Heart left ventricle (tissue), 16 donors: ENCODE data around the gene S100A13. TPM values are rescaled to one million over a fixed set of nuclear protein-coding genes. Genes with fewer than 3 reads are reported as not detected.
A peak's percentile ranks its signal among the peaks of the same experiment; 100 is the strongest.
"Not testable (repeated sequence)": the region's sequence is repeated elsewhere in the genome, so short reads cannot be mapped to it uniquely, and the experiment has no call there.

ENCODE experiments used
- ATAC-seq, 4 donors: fragments of 200-7000 bp; cut with Tn5 transposase; one replicate each; pipeline ENCODE4 v1.9.1; 2020 to 2022; ENCODE audit warnings: moderate library complexity in 4 of 4, mild to moderate bottlenecking in 3 of 4, moderate number of reproducible peaks in 1 of 4
- DNase-seq, 5 donors: peaks; one replicate each; pipeline ENCODE4 v3.0.0-alpha.2; 2020
- H3K27ac ChIP-seq, 12 donors: fragments of 200-600 bp; sonication (generic) in 4 of 12; one replicate each; pipeline versions ENCODE4 v1.5.0 to v1.8.0; 2016 to 2022; ENCODE audit warnings: mild to moderate bottlenecking in 2 of 12
- H3K27me3 ChIP-seq, 9 donors: fragments of 200-600 bp; sonication (generic) in 2 of 9; one replicate each; pipeline versions ENCODE4 v1.5.1 to v1.8.0; 2016 to 2022; ENCODE audit warnings: mild to moderate bottlenecking in 3 of 9
- H3K36me3 ChIP-seq, 9 donors: fragments of 200-600 bp; sonication (generic) in 2 of 9; one replicate each; pipeline versions ENCODE4 v1.5.0 to v1.8.0; 2018 to 2022; ENCODE audit warnings: mild to moderate bottlenecking in 2 of 9
- H3K4me1 ChIP-seq, 12 donors: fragments of 200-600 bp; sonication (generic) in 4 of 12; one replicate each; pipeline versions ENCODE4 v1.5.0 to v1.8.0; 2016 to 2022; ENCODE audit warnings: mild to moderate bottlenecking in 3 of 12
- H3K4me3 ChIP-seq, 12 donors: fragments of 200-600 bp; sonication (generic) in 4 of 12; one replicate each; pipeline versions ENCODE4 v1.5.0 to v1.8.0; 2017 to 2022; ENCODE audit warnings: mild to moderate bottlenecking in 9 of 12, moderate library complexity in 4 of 12
- H3K9me3 ChIP-seq, 12 donors: fragments of 200-600 bp; sonication (generic) in 4 of 12; one replicate each; pipeline versions ENCODE4 v1.5.0 to v1.8.0; 2016 to 2022; ENCODE audit warnings: mild to moderate bottlenecking in 1 of 12
- CTCF ChIP-seq, 12 donors: fragments of 200-600 bp; sonication (generic) in 4 of 12; IDR thresholded peaks; one replicate each; pipeline versions ENCODE4 v1.5.0 to v1.8.0; 2018 to 2022; ENCODE audit warnings: antibody characterized with exemption in 12 of 12, mild to moderate bottlenecking in 5 of 12
- POLR2A ChIP-seq, 2 donors: fragments of 450-650 bp; IDR thresholded peaks; one replicate each; pipeline ENCODE4 v1.6.1; 2017; ENCODE audit warnings: antibody characterized with exemption in 2 of 2, mild to moderate bottlenecking in 2 of 2, moderate library complexity in 2 of 2
- WGBS, 4 donors: extraction: QIAGEN DNeasy Blood & Tissue Kit in 2 of 4; methylation state at CpG; one replicate each; pipeline versions ENCODE4 v1.1.5 to v1.1.7; 2013 to 2018; 5-methylcytosine and 5-hydroxymethylcytosine counted together
- intact Hi-C, 10 donors: fragments of 100-400 bp; cut with DNase I; formaldehyde crosslinking; loops; one replicate each; pipeline versions ENCODE4 v1.11.1 to v1.14.2; 2022
- polyA plus RNA-seq, 2 donors: library from polyadenylated mRNA; stranded (reverse); fragments of 200-250 nt; gene quantifications; one replicate each; pipeline ENCODE4 v1.2.3, GENCODE V29; 2013
- total RNA-seq, 9 donors: library from RNA; depleted of rRNA in 2 of 9; stranded (reverse); fragments of >200 nt in 2 of 9; fragmentation: NEBNext Ultra II Directional in 3 of 9; extraction: Animal tissue kit (Norgen Biotek cat#: 25700) in 3 of 9; gene quantifications; one replicate each; pipeline versions ENCODE4 v1.1.0 to v1.2.4, GENCODE V29; 2016 to 2023
- donor health status: ischemic (EF 13 %, LVEDD 7.1; RV severe dilation, severe dysfunction).
- donor health status: healthy with polysubstance abuse.
- donor health status: DM: no; HTN: yes; CAD: no.
- donor health status: DM: no; HTN: no; CAD: no.
- donor health status: ischemic (EF 25% LVEDD 6.9; RV normal size, moderate dysfunction).
- donor health status: ischemic (EF 25% LVEDD 5.7; RV mildly dilated, moderate dysfunction).
- donor health status: healthy.
- donor health status: DM: yes; HTN: yes; CAD: no.
- donor health status: ischemic (EF 35%, LVEDD 5.7; RV mildly dilated, moderate dysfunction).
- donor health status: nonischemic (EF 11% LVEDD 7.7; RV severe dilation, severe dysfunction).
- donor health status: DM: yes; HTN: yes; CAD: no.
- donor health status: PGD.
- donor health status: ischemic (EF 29% LVEDD 5.4; RV normal size, mild dysfunction).
- donor health status: nonischemic (EF 23%, LVEDD 6.1; RV moderate dilation, normal function).

Gene S100A13
- total and polyA plus RNA-seq, 11 donors: 98.1 to 272 (median 138) TPM

- peak; percentile 81 to 91 for TF ChIP-seq POLR2A (IDR thresholded peaks at IDR 0.05)
- peak in 6 of 12 donors; percentile 11 to 53 (median 39) for TF ChIP-seq CTCF (IDR thresholded peaks at IDR 0.05)
- H3K27me3 ChIP-seq: no peaks in the 10 kb centered on the region
- DNase-seq (peak; percentile 97 to 98 (median 98)), ATAC-seq (peak; percentile 95 to 98 (median 97))
- H3K4me3 ChIP-seq: peak within 1 kb of the TSS; percentile 49 to 93 (median 82)
- H3K4me1 ChIP-seq: peaks cover 6 to 26% (median 14%) of the 10 kb centered on the region in 12 donors
- WGBS, 4 donors: 0% methylated on average over 35 of the region's 35 CpGs
- intact Hi-C loops: loop anchor here in 8 of 10 donors (2.0 to 10.0 kb wide), 9 partner anchors 39 to 316 kb away; partner anchors contain the start of genes CHTOP (in 3 of the 8), RAB13 (in 3 of the 8), GATAD2B (in 1 of the 8) and S100A1 (in 1 of the 8)
- peak within 1 kb of the TSS; percentile 6 to 90 (median 80) for H3K27ac ChIP-seq
- no peaks in the 10 kb centered on the region for H3K9me3 ChIP-seq
- H3K36me3 ChIP-seq: peaks cover 5 to 38% (median 34%) of the 10 kb centered on the region in 9 donors
Measured at GRCh38 chr1:153670859-153671627, 43.7 kb upstream of the S100A13 start, which contains the start of gene ILF2. TSS of gene ILF2 (minus strand) at chr1:153670993. CDS start at chr1:153670922, 71 bp downstream.

- intact Hi-C loops: loop anchor here in 8 of 10 donors (2.0 to 10.0 kb wide), 9 partner anchors 38 to 317 kb away; partner anchors contain the start of genes CHTOP (in 3 of the 8), RAB13 (in 3 of the 8), GATAD2B (in 1 of the 8) and S100A1 (in 1 of the 8)
Measured at GRCh38 chr1:153670257-153670858, 43.1 kb upstream of the S100A13 start.

DNA sequence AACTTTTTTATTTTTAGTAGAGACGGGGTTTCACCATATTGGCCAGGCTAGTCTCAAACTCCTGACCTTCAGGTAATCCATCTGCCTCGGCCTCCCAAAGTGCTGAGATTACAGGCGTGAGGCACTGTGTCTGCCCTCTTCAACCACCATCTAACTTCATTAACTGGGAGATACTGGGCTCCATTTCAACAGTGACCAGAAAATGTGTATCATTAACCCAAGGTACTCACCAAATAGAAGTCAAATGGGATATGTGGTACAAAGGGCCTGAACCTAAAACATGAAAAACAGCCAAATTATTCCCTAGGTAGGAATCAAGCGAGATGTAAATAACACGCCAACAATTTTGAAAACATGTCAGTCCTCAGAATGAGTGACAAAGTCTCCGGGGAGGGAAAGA lies 42.3 kb upstream of the S100A13 start:
- H3K4me1 ChIP-seq: peaks cover 6 to 26% (median 14%) of the 10 kb centered on the region in 12 donors
- no peak overlapping the region for H3K27ac ChIP-seq
- H3K9me3 ChIP-seq: no peaks in the 10 kb centered on the region
- H3K4me3 ChIP-seq: peak overlapping the region; percentile 49 to 93 (median 82)
- TF ChIP-seq POLR2A (IDR thresholded peaks at IDR 0.05) (no peak), CTCF (IDR thresholded peaks at IDR 0.05) (no peak)
- peaks cover 5 to 52% (median 49%) of the 10 kb centered on the region in 9 donors for H3K36me3 ChIP-seq
- H3K27me3 ChIP-seq: no peaks in the 10 kb centered on the region
- 74 to 79% (median 75%) methylated on average over 6 of the region's 6 CpGs for WGBS, 4 donors
- no peak for DNase-seq
- no peak for ATAC-seq
- intact Hi-C loops: loop anchor here in 9 of 10 donors (2.0 to 10.0 kb wide), 10 partner anchors 37 to 318 kb away; partner anchors contain the start of genes CHTOP (in 4 of the 9), RAB13 (in 3 of the 9), GATAD2B (in 1 of the 9) and S100A1 (in 1 of the 9)

More at GRCh38 chr1:153670257-153670858, 43.1 kb upstream of the S100A13 start:
- peaks cover 6 to 26% (median 14%) of the 10 kb centered on the region in 12 donors for H3K4me1 ChIP-seq
- no peak for DNase-seq
- peaks cover 5 to 44% (median 41%) of the 10 kb centered on the region in 9 donors for H3K36me3 ChIP-seq
- 1 to 2% (median 2%) methylated on average over 21 to 22 of the region's 22 CpGs for WGBS, 4 donors
- peak overlapping the region in 11 of 12 donors; percentile 19 to 90 (median 79) for H3K27ac ChIP-seq
- no peak for TF ChIP-seq CTCF (IDR thresholded peaks at IDR 0.05)
- no peak for TF ChIP-seq POLR2A (IDR thresholded peaks at IDR 0.05)
- H3K27me3 ChIP-seq: no peaks in the 10 kb centered on the region
- ATAC-seq: peak; percentile 5 to 33 (median 22)
- H3K9me3 ChIP-seq: no peaks in the 10 kb centered on the region
- peak overlapping the region; percentile 49 to 93 (median 82) for H3K4me3 ChIP-seq

- not testable (repeated sequence) for H3K4me3 ChIP-seq, H3K9me3 ChIP-seq, ATAC-seq, H3K27ac ChIP-seq, DNase-seq, H3K27me3 ChIP-seq
- intact Hi-C loops: loop anchor here in 3 of 10 donors (5.0 to 10.0 kb wide), 2 partner anchors 36 to 94 kb away; partner anchors contain the start of gene CHTOP (in 1 of the 3)
- Histone ChIP-seq H3K4me1 (peaks cover 6 to 26% (median 14%) of the 10 kb centered on the region in 12 donors), H3K36me3 (peaks cover 5 to 61% (median 58%) of the 10 kb centered on the region in 9 donors)
- WGBS, 4 donors: 95 to 97% (median 96%) methylated on average over 8 of the region's 8 CpGs
Measured at GRCh38 chr1:153668672-153669071, 41.4 kb upstream of the S100A13 start.
